ENCODE results near the gene PJVK.
"Not testable (repeated sequence)": the region's sequence is repeated elsewhere in the genome, so short reads cannot be mapped to it uniquely, and the experiment has no call there.

The PJVK gene

DNA sequence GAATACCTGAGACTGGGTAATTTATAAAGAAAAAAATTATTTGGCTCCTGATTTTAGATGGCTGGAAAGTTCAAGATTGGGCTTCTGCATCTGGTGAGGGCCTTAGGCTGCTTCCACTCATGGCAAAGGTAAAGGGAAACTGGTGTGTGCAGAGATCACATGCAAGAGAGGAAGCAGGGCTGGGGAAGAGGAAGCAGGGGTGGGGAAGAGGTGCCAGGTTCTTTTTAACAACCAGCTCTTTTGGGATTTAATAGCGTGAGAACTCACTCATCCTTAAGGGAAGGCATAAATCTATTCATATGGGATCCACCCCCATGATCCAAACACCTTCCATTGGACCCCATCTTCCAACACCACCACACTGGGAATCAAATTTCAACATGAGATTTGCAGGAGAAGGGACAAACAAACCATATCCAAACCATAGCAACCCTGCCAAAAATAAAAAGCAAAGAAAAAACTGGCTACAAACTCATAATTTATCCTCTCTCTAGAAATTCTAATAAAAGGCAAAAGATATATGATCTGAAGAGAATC, 30.6 kb upstream of the PJVK start:
- no peak for DNase-seq (ENCODE audit: low read depth)
- H3K4me3 ChIP-seq (ENCODE audit: low read depth, low read length), result no peak overlapping the region
- TF ChIP-seq, protein P1, sequence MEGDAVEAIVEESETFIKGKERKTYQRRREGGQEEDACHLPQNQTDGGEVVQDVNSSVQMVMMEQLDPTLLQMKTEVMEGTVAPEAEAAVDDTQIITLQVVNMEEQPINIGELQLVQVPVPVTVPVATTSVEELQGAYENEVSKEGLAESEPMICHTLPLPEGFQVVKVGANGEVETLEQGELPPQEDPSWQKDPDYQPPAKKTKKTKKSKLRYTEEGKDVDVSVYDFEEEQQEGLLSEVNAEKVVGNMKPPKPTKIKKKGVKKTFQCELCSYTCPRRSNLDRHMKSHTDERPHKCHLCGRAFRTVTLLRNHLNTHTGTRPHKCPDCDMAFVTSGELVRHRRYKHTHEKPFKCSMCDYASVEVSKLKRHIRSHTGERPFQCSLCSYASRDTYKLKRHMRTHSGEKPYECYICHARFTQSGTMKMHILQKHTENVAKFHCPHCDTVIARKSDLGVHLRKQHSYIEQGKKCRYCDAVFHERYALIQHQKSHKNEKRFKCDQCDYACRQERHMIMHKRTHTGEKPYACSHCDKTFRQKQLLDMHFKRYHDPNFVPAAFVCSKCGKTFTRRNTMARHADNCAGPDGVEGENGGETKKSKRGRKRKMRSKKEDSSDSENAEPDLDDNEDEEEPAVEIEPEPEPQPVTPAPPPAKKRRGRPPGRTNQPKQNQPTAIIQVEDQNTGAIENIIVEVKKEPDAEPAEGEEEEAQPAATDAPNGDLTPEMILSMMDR (IDR thresholded peaks at IDR 0.05; ENCODE audit: control insufficient read depth, extremely low read depth, insufficient read depth), result no peak

DNA sequence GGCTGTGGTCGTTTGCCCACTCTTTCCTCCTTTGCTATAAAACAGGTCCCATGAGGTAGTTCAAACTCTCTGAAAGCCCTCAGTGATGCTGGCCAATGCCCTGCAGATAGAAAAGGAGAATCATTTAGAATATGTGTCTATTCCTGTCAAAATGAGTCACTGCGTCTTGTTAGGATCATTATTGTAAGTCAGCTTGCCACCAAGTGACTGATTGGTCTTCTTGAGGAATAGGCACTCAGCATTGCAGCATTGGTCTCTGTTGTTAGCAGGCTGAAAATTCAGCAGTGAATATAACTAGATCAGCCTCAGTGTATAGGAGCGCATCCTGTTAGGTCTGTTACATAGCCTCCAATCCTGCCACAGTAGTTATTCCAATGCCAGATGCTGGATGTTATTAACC, 29.1 kb upstream of the PJVK start:
- no peak for DNase-seq (ENCODE audit: low read depth)

DNA sequence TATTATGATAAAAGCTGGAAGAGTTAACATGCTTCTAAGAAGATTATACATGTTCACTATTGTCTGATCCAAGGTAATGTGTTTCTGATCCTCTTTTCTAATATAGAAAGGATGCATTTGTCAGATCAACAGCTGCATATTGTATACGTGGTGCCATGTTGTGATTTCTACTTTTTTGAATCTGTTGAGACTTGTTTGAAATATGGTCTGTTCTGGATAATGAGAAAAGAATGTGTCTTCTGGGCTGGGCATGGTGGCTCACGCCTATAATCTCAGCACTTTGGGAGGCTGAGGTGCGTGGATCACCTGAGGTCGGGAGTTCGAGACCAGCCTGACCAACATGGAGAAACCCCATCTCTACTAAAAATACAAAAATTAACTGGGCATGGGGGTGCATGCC, 27.4 kb upstream of the PJVK start:
- not testable (repeated sequence) for H3K4me3 ChIP-seq (ENCODE audit: low read depth, low read length); DNase-seq (ENCODE audit: low read depth)

More for the DNA sequence above, 29.1 kb upstream of the PJVK start:
- H3K4me3 ChIP-seq (ENCODE audit: low read depth, low read length), result no peak overlapping the region
- TF ChIP-seq, protein P1 (IDR thresholded peaks at IDR 0.05; ENCODE audit: control insufficient read depth, extremely low read depth, insufficient read depth), result no peak

DNA sequence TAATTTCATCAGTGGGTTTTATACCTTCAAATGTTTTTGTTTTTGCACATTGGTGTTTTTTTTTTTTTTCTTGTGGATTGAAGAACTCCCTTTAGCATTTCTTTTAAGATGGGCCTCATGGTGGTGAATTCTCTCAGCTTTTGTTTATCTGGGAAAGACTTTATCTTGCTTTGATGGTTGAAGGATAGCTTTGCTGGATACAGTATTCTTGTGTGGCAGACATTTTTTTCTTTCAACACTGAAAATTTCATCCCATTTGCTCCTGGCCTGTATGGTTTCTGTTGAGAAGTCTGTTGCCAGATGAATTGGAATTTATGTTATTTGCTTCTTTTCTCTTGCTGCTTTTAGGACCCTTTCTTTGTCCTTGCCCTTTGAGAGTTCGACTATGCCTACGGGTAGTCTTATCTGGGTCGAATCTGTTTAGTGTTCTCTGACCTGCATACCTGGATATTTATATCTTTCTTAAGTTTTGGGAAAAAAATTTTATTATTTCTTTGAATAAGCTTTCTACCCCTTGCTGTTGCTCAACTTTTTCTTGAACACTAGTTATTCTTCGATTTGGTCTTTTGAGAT, 25.8 kb upstream of the PJVK start:
- DNase-seq (ENCODE audit: low read depth), result no peak
- no peak overlapping the region for H3K4me3 ChIP-seq (ENCODE audit: low read depth, low read length)
- TF ChIP-seq, protein P1 (IDR thresholded peaks at IDR 0.05; ENCODE audit: control insufficient read depth, extremely low read depth, insufficient read depth), result no peak

DNA sequence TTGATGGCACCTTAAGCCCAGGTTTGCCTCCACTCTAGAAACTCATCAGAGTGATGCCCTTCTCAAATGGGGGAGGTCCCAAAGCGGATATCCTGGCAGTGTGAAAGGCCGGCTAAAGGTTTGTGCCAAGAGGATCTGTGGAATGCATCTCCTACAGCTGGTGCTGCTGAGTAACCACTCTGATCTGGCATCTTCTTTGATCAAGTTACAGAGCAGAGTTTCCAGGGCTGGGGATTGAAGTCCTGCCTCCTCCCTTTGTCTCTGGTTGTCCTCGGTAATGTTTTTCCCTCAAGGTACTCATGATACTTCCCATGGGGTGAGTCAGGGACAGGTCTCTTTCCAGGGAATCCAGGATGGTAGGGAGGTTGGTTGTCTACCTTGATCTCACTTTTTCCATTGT, 24.8 kb upstream of the PJVK start:
- no peak overlapping the region for H3K4me3 ChIP-seq (ENCODE audit: low read depth, low read length)
- no peak for DNase-seq (ENCODE audit: low read depth)
- TF ChIP-seq, protein P1 (IDR thresholded peaks at IDR 0.05; ENCODE audit: control insufficient read depth, extremely low read depth, insufficient read depth), result no peak

DNA sequence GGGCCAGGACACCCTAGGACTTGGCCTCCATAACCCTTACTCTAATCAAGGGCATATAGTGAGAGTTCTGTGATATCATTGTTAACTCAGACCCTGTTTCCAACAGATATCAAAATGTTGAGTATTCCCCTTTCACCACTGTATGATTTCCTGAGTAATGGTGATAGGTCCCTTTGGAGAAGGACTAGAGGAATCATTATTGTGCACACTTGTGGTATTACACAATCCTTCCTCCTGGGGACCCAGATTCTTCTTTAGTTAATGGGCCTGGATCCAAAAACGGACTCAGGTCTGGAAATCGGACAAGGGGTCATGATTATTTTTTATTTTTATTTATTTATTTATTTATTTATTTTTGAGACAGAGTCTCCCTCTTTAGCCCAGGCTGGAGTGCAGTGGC, 23.7 kb upstream of the PJVK start:
- no peak for DNase-seq (ENCODE audit: low read depth)
- TF ChIP-seq, protein P1 (IDR thresholded peaks at IDR 0.05; ENCODE audit: control insufficient read depth, extremely low read depth, insufficient read depth), result no peak
- no peak overlapping the region for H3K4me3 ChIP-seq (ENCODE audit: low read depth, low read length)

DNA sequence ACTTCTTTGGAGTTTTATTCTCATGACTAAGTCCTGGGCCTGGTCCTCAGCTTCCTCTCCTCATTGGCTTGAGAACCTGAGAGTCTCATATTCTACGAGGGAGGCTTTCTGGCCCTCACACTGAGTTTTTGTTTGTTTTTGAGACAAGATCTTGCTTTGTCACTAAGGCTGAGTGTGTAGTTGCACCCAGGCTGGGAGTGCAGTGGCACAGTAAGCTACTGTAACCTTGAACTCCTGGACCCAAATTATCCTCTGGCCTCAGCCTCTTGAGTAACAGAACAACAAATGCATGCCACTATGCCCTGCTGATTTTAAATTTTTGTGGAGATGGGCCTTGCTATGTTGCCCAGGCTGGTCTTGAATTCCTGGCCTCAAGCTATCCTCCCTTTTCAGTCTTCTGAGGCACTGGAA, 22.8 kb upstream of the PJVK start:
- no peak overlapping the region for H3K4me3 ChIP-seq (ENCODE audit: low read depth, low read length)
- DNase-seq (ENCODE audit: low read depth), result no peak
- TF ChIP-seq, protein P1 (IDR thresholded peaks at IDR 0.05; ENCODE audit: control insufficient read depth, extremely low read depth, insufficient read depth), result no peak
